Activated effector memory CD4-positive, alpha-beta T cell treated with anti-CD3 and anti-CD28 coated beads, Interleukin-2, amount 50 U/mL, for 16 hours (primary cell): ENCODE measurements around the gene ADAM11.

Experiments used
- DNase-seq: peaks from one replicate; pipeline ENCODE4 v3.0.0-alpha.2; 2020

The ADAM11 gene

DNA sequence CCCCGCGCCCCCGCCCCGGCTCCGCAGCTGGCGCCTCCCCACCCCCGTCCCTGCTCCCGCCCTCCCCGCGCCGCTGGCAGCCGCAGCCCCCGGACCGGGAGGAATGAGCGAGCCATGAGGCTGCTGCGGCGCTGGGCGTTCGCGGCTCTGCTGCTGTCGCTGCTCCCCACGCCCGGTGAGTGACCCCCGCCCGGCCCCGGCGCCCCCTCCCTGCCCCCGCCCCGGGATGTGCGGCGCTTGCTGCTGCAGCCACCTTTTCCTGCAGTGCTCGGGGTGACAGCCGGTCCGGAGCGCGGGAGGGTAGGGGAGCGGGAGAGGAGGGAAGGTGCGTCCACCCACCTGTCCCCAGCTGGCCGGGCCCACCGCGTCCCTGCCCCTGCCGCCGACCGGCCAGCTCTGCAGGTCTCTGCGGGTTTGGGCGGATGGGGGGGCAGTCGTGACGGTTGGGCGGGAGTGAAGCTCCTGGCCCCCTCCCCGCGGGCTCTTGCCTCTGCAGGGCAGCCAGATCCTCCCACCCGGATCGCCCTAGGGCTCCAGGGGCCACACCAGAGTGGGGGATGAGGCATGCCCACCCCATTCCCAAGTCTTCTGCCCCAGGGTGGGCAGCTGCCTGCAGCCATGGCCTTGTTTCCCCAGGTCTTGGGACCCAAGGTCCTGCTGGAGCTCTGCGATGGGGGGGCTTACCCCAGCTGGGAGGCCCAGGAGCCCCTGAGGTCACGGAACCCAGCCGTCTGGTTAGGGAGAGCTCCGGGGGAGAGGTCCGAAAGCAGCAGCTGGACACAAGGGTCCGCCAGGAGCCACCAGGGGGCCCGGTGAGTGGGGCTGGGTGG is 513 bp downstream of the ADAM11 start:
- DNase-seq: no peak

- DNase-seq: no peak
These were observed 1.1 kb downstream of the ADAM11 start for GRCh38 chr17:44759916-44760243.

GRCh38 chr17:44760474-44761308 is 1.9 kb downstream of the ADAM11 start:
- no peak for DNase-seq

- no peak for DNase-seq
These were observed 3.4 kb downstream of the ADAM11 start for GRCh38 chr17:44761932-44762810.

DNA sequence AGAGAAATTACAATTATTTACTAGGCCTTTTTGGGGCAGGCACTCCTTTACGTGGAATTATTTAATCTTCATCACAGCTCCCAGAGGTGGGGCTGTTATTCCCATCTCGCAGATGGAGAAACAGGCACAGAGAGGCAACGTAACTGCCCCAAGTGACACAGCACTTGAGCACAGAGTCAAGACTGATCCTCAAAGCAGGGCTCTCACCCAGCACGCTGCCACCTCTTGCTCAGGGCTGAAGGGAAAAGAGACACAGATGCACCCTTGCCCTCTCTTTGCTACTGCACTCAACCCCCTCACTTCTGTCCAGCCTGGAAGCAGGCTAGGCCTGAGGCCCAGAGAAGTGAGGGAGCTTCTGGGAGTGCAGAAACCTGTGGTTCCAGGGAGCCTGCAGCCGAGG is 4.4 kb downstream of the ADAM11 start:
- no peak for DNase-seq

- no peak for DNase-seq
These were observed 7.2 kb downstream of the ADAM11 start for GRCh38 chr17:44765965-44766364.

DNA sequence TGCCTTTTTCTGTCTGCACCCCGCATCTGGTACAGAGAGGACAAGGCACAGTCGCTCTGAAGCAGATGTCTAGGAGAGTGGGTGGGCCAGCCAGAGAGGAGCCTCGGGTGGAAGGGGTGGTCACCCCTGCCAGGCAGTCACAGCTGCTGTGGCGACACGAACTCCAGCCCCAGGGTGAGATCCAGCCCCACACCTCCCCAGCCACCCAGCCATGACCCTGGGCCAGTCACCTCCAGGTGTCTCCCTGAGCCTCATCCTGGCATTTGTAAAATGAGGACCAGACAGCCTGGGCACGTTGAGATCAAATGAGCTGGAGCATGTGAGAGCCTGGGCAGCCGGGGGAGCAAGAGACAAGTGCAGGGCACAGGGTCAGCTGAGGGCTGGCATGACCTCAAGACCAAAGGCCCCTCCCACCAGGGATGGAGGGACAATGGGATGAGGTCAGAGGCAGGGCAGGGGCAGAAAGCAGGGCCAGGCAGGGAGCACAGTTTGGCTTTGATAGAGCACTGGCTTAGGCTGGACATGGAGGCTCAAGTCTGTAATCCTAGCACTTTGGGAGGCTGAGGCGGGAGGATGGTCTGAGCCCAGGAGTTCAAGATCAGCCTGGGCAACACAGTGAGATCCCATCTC is 7.7 kb downstream of the ADAM11 start:
- no peak for DNase-seq

GRCh38 chr17:44767493-44767892 is 8.7 kb downstream of the ADAM11 start:
- no peak for DNase-seq

- DNase-seq: no peak
These were observed 9.8 kb downstream of the ADAM11 start for GRCh38 chr17:44768505-44769142.

- no peak for DNase-seq
These were observed 10.4 kb downstream of the ADAM11 start for GRCh38 chr17:44769230-44769629.

DNA sequence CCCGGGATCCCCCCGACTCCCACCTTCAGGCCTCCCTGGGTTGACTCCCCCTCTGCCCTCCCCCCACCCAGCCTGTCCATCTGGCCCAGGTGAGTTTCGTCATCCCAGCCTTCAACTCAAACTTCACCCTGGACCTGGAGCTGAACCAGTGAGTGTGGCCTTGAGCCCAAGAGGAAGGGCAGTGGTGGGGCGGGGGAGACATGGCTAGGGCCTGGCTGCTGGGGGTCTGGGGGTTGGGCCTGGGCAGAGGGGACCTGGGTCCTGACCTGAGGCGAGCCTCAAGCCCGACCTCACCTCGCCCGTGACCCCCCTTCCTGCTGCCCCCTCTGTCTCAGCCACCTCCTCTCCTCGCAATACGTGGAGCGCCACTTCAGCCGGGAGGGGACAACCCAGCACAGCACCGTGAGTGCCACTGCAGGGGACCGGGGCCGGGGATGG is 10.9 kb downstream of the ADAM11 start:
- DNase-seq: no peak

- no peak for DNase-seq
These were observed 11.6 kb downstream of the ADAM11 start for GRCh38 chr17:44770166-44770925.

- no peak for DNase-seq
These were observed 13.7 kb downstream of the ADAM11 start for GRCh38 chr17:44772308-44773045.

DNA sequence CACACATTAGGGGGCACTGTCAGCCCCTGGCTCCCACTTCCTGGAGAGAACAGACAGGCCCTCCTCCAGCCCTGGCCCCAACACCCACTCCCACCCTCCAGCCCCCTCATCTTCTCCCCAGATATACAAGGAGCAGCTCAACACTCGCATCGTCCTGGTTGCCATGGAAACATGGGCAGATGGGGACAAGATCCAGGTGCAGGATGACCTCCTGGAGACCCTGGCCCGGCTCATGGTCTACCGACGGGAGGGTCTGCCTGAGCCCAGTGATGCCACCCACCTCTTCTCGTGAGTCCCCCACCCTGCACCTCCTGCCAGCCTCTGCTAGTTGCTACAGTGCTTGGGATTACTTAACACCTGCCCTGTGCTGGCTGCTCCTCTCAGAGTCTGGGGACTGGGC is 14.4 kb downstream of the ADAM11 start:
- no peak for DNase-seq

DNA sequence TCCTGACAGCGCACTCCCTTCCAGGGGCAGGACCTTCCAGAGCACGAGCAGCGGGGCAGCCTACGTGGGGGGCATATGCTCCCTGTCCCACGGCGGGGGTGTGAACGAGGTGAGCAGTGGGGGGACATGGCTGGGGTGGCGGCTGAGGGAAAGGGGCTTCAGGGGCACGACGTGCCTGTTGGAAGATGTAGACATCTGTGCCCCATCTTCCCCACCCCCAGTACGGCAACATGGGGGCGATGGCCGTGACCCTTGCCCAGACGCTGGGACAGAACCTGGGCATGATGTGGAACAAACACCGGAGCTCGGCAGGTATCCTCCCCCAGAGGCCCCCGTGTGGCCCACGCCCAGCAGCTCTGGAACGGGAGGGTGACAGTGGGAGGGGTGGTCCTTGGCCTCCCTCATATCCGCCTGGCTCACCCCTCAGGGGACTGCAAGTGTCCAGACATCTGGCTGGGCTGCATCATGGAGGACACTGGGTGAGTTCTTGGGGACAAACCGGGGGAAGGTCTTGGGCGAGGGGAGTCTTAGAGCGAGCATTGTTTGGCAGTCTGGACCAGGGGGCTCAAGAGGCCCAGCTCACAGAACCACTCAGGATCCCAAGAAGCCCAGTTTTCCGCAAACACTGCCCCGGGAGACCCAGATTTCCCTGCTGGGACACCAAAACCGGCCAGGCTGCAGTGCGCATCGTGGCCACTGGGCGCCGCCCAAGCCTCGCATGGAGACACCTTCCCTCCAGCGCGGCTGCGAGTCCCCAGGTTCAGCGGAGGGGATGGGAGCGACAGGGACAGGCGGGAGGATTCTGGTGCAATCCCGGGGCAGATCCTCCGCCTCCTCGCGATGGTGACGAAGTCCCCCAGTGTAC is 15.7 kb downstream of the ADAM11 start:
- peak; percentile 96 for DNase-seq

DNA sequence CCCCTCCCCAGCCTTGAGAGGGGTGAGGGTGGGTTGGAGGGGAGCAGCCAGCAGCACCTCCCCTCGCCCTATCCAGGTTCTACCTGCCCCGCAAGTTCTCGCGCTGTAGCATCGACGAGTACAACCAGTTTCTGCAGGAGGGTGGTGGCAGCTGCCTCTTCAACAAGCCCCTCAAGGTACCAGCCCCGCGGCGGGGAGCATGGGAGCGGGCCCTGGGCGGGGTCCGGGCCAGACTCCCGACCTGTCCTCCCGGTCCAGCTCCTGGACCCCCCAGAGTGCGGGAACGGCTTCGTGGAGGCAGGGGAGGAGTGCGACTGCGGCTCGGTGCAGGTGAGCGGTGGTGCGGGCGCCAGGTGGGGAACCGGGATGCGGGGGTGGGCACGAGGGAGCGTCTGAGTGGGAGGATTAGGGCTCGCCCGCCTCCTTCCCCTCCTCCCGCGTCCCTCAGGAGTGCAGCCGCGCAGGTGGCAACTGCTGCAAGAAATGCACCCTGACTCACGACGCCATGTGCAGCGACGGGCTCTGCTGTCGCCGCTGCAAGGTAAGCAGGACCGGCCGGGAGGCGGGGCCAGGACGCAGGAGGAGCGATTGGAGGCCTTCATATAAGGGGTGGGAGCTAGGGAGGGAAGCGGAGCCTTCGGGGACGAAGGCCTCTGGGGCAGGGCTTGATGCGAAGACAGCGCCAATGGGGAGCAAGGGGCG is 16.5 kb downstream of the ADAM11 start:
- peak; percentile 99 for DNase-seq

GRCh38 chr17:44775838-44776621 is 17.2 kb downstream of the ADAM11 start:
- no peak for DNase-seq
